GM23248 (cell line): Measurements from ENCODE around the gene RPL31. TPM values are rescaled to one million over a fixed set of nuclear protein-coding genes. Genes with fewer than 3 reads are reported as not detected.

Experiments
- DNase-seq: peaks from one replicate; pipeline ENCODE4 v3.0.0-alpha.2; 2015
- H2AFZ ChIP-seq: fragments of 200-600 bp; sonication (generic); 2 replicates; pipeline ENCODE4 v1.6.1; 2016; ENCODE audit warnings: antibody characterized with exemption
- H3F3A ChIP-seq: fragments of 200-600 bp; sonication (generic); 2 replicates; pipeline ENCODE4 v1.6.1; 2016; ENCODE audit warnings: mild to moderate bottlenecking, antibody characterized with exemption, mixed run types; ENCODE audit not compliant: insufficient read depth
- H3K27ac ChIP-seq: fragments of 200-600 bp; sonication (generic); 2 replicates; pipeline ENCODE4 v1.5.1; 2016; ENCODE audit warnings: mild to moderate bottlenecking
- H3K27me3 ChIP-seq: fragments of 200-600 bp; sonication (generic); replicated peaks from 2 replicates; pipeline ENCODE4 v1.6.1; 2016; ENCODE audit warnings: mild to moderate bottlenecking; ENCODE audit not compliant: insufficient read depth
- H3K36me3 ChIP-seq: fragments of 200-600 bp; sonication (generic); 2 replicates; pipeline ENCODE4 v1.6.1; 2016; ENCODE audit warnings: low read depth, mild to moderate bottlenecking
- H3K4me1 ChIP-seq: fragments of 200-600 bp; sonication (generic); 2 replicates; pipeline ENCODE4 v1.6.1; 2016; ENCODE audit warnings: mild to moderate bottlenecking; ENCODE audit not compliant: insufficient read depth
- H3K4me2 ChIP-seq: fragments of 200-600 bp; sonication (generic); one replicate; pipeline ENCODE4 v1.6.1; 2016; ENCODE audit warnings: mild to moderate bottlenecking; ENCODE audit not compliant: unreplicated experiment
- H3K4me3 ChIP-seq: fragments of 200-600 bp; sonication (generic); 2 replicates; pipeline ENCODE4 v1.5.1; 2016; ENCODE audit warnings: mild to moderate bottlenecking
- H3K79me2 ChIP-seq: fragments of 200-600 bp; sonication (generic); 2 replicates; pipeline ENCODE4 v1.6.1; 2016; ENCODE audit warnings: mild to moderate bottlenecking; ENCODE audit not compliant: insufficient read depth
- H3K9ac ChIP-seq: fragments of 200-600 bp; sonication (generic); 2 replicates; pipeline ENCODE4 v1.6.1; 2016; ENCODE audit warnings: mild to moderate bottlenecking
- H3K9me2 ChIP-seq: fragments of 200-600 bp; sonication (generic); 2 replicates; pipeline ENCODE4 v1.6.1; 2016; ENCODE audit warnings: mixed run types, mild to moderate bottlenecking, moderate library complexity; ENCODE audit not compliant: insufficient read depth
- H3K9me3 ChIP-seq: fragments of 200-600 bp; sonication (generic); one replicate; pipeline ENCODE4 v1.6.1; 2017; ENCODE audit warnings: low read depth
- H4K20me1 ChIP-seq: fragments of 200-600 bp; sonication (generic); 2 replicates; pipeline ENCODE4 v1.6.0; 2016; ENCODE audit not compliant: insufficient read depth
- EZH2 ChIP-seq: fragments of 200-600 bp; sonication (generic); IDR thresholded peaks from 2 replicates; pipeline ENCODE4 v1.6.1; 2018; ENCODE audit warnings: antibody characterized with exemption, mild to moderate bottlenecking; ENCODE audit not compliant: insufficient read depth, poor library complexity, severe bottlenecking
- EZH2phosphoT487 ChIP-seq: fragments of 200-600 bp; sonication (generic); IDR thresholded peaks from 2 replicates; pipeline ENCODE4 v1.6.1; 2018; ENCODE audit warnings: antibody characterized with exemption, moderate library complexity, mild to moderate bottlenecking, low read depth; ENCODE audit not compliant: insufficient read depth
- WGBS, 2 experiments: methylation state at CpG; one replicate each; pipeline ENCODE4 v1.1.6; 2015 to 2017; ENCODE audit warnings: low lambda C conversion rate in 2 of 2, low coverage in 1 of 2; ENCODE audit errors: missing lambda C conversion rate in 2 of 2; 5-methylcytosine and 5-hydroxymethylcytosine counted together
- in situ Hi-C: fragments of 300-500 bp; cut with MboI; formaldehyde crosslinking; loops from 2 replicates; pipeline ENCODE4 v1.15.0; 2020
- polyA plus RNA-seq: library from polyadenylated mRNA; unstranded; fragments of >200 nt; fragmentation: Nextera tagmentation; extraction: Ambion mirVana; gene quantifications from 2 replicates; pipeline ENCODE4 v1.2.1, GENCODE V29; 2016
- total RNA-seq: library from RNA; depleted of rRNA; stranded (reverse); fragments of >200 nt; shearing (Covaris generic); gene quantifications from 2 replicates; pipeline ENCODE4 v1.2.3, GENCODE V29; 2014

The RPL31 gene
- total and polyA plus RNA-seq, 2 experiments from 2014 or later, result 659 to 1,157 TPM

GRCh38 chr2:100964681-100965169 lies 37.4 kb upstream of the RPL31 start:
- no peaks in the 10 kb centered on the region for H3K79me2 ChIP-seq
- 30 to 31% methylated on average over 11 of the region's 11 CpGs for WGBS, 2 experiments
- no peaks in the 10 kb centered on the region for H3K27me3 ChIP-seq
- peaks cover 22% of the 10 kb centered on the region for H3F3A ChIP-seq
- H2AFZ ChIP-seq, result peak overlapping the region; percentile 44; the same call in 1 of the 2 replicates
- peak overlapping the region; percentile 13 for H3K4me2 ChIP-seq
- no peaks in the 10 kb centered on the region for H3K9me3 ChIP-seq
- H3K4me3 ChIP-seq, result no peak overlapping the region
- no peaks in the 10 kb centered on the region for H4K20me1 ChIP-seq
- peaks cover 24% of the 10 kb centered on the region for H3K4me1 ChIP-seq
- peak; percentile 27 for DNase-seq
- no peak overlapping the region for H3K27ac ChIP-seq
- TF ChIP-seq EZH2 (no peak), EZH2phosphoT487 (no peak)
- in situ Hi-C loops, result no loop called here
- H3K36me3 ChIP-seq, result no peaks in the 10 kb centered on the region
- no peaks in the 10 kb centered on the region for H3K9me2 ChIP-seq
- H3K9ac ChIP-seq, result no peak overlapping the region

- Histone ChIP-seq H3K9ac (no peak overlapping the region), H3F3A (peaks cover 17% of the 10 kb centered on the region), H4K20me1 (no peaks in the 10 kb centered on the region), H3K27me3 (no peaks in the 10 kb centered on the region), H3K4me3 (no peak overlapping the region), H3K4me2 (no peak overlapping the region), H3K27ac (no peak overlapping the region), H2AFZ (no peak overlapping the region), H3K79me2 (no peaks in the 10 kb centered on the region), H3K9me3 (no peaks in the 10 kb centered on the region), H3K9me2 (no peaks in the 10 kb centered on the region), H3K36me3 (no peaks in the 10 kb centered on the region), H3K4me1 (peaks cover 19% of the 10 kb centered on the region)
- DNase-seq, result no peak
- 98% methylated on average over 5 of the region's 5 CpGs for WGBS, 2 experiments
- no peak for TF ChIP-seq EZH2phosphoT487
- no peak for TF ChIP-seq EZH2
- in situ Hi-C loops, result no loop called here
Observed at GRCh38 chr2:100965596-100965995, 36.5 kb upstream of the RPL31 start.

- Histone ChIP-seq H3K4me1 (peaks cover 12% of the 10 kb centered on the region), H3K9ac (no peak overlapping the region), H3K36me3 (no peaks in the 10 kb centered on the region), H4K20me1 (no peaks in the 10 kb centered on the region), H3K4me2 (no peak overlapping the region), H3K9me3 (no peaks in the 10 kb centered on the region), H3K9me2 (no peaks in the 10 kb centered on the region), H3F3A (no peaks in the 10 kb centered on the region), H3K4me3 (no peak overlapping the region), H3K79me2 (no peaks in the 10 kb centered on the region), H2AFZ (no peak overlapping the region), H3K27me3 (no peaks in the 10 kb centered on the region), H3K27ac (no peak overlapping the region)
- DNase-seq, result no peak
- no peak for TF ChIP-seq EZH2
- TF ChIP-seq EZH2phosphoT487, result no peak
- 92 to 94% methylated on average over 8 of the region's 8 CpGs for WGBS, 2 experiments
- in situ Hi-C loops, result no loop called here
Observed at GRCh38 chr2:100967716-100968115, 34.4 kb upstream of the RPL31 start.

GRCh38 chr2:100968146-100969145 lies 33.6 kb upstream of the RPL31 start:
- H3K4me2 ChIP-seq, result no peak overlapping the region
- no peak for DNase-seq
- no peak overlapping the region for H2AFZ ChIP-seq
- in situ Hi-C loops, result no loop called here
- H3K36me3 ChIP-seq, result no peaks in the 10 kb centered on the region
- no peaks in the 10 kb centered on the region for H3K79me2 ChIP-seq
- TF ChIP-seq EZH2phosphoT487 (no peak), EZH2 (no peak)
- WGBS, 2 experiments, result 93 to 94% methylated on average over 27 to 28 of the region's 28 CpGs
- H4K20me1 ChIP-seq, result no peaks in the 10 kb centered on the region
- no peaks in the 10 kb centered on the region for H3F3A ChIP-seq
- no peak overlapping the region for H3K27ac ChIP-seq
- H3K4me3 ChIP-seq, result no peak overlapping the region
- H3K27me3 ChIP-seq, result no peaks in the 10 kb centered on the region
- no peaks in the 10 kb centered on the region for H3K9me3 ChIP-seq
- no peak overlapping the region for H3K9ac ChIP-seq
- H3K4me1 ChIP-seq, result peaks cover 12% of the 10 kb centered on the region
- no peaks in the 10 kb centered on the region for H3K9me2 ChIP-seq
